RWPE2 (cell line): ENCODE measurements around the gene SUN2.
A peak's percentile ranks its signal among the peaks of the same experiment; 100 is the strongest.

Experiments
- ATAC-seq: fragments of 200-7000 bp; cut with Tn5 transposase; 3 replicates; pipeline ENCODE4 v1.9.1; 2021; ENCODE audit warnings: low read depth
- DNase-seq: peaks from one replicate; pipeline ENCODE4 v3.0.0-alpha.2; 2020; ENCODE audit warnings: low spot score
- H3K27ac ChIP-seq: fragments of 450-650 bp; 2 replicates; pipeline ENCODE4 v1.5.1; 2017; ENCODE audit warnings: mild to moderate bottlenecking; ENCODE audit not compliant: poor library complexity, severe bottlenecking
- H3K27me3 ChIP-seq: fragments of 250-450 bp; sonication (Bioruptor Pico); 2 replicates; pipeline ENCODE4 v1.5.1; 2021; ENCODE audit warnings: mild to moderate bottlenecking, moderate library complexity; ENCODE audit not compliant: insufficient read depth, poor library complexity, severe bottlenecking
- H3K36me3 ChIP-seq: fragments of 250-450 bp; sonication (Bioruptor Pico); 2 replicates; pipeline ENCODE4 v1.5.1; 2020; ENCODE audit warnings: low read depth, mild to moderate bottlenecking, moderate library complexity
- H3K4me1 ChIP-seq: fragments of 250-450 bp; sonication (Bioruptor Pico); 2 replicates; pipeline ENCODE4 v1.5.1; 2021; ENCODE audit warnings: mild to moderate bottlenecking, moderate library complexity; ENCODE audit not compliant: insufficient read depth, poor library complexity, severe bottlenecking
- H3K4me3 ChIP-seq: fragments of 250-450 bp; sonication (Bioruptor Pico); 2 replicates; pipeline ENCODE4 v1.5.1; 2021; ENCODE audit warnings: mild to moderate bottlenecking, moderate library complexity; ENCODE audit not compliant: severe bottlenecking
- H3K9me3 ChIP-seq: fragments of 250-450 bp; sonication (Bioruptor Pico); 2 replicates; pipeline ENCODE4 v1.5.1; 2021; ENCODE audit warnings: mild to moderate bottlenecking, moderate library complexity; ENCODE audit not compliant: severe bottlenecking
- TF ChIP-seq, protein P1 (sequence below): fragments of 450-650 bp; IDR thresholded peaks from one replicate; pipeline ENCODE4 v1.5.1; 2017; ENCODE audit warnings: mild to moderate bottlenecking, moderate library complexity; ENCODE audit not compliant: poor library complexity, severe bottlenecking

The SUN2 gene

DNA sequence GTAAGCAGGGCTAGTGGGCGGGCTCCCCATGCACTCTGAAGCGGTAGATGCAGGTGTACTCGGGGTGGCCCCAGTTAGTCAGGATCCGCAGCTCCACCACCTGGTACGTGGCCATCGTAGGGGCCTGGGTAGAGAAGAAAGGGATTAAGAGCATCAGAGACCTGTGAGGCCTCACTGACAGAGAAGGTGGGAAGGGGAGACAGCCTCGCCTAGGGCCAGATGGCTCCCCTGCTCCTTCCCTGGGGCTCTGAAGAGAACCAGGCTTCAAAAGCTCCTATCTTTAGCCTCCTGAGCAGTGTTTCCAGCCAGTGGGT is 19.6 kb downstream of the SUN2 start:
- Histone ChIP-seq H3K27ac (no peak overlapping the region), H3K27me3 (no peaks in the 10 kb centered on the region), H3K9me3 (no peaks in the 10 kb centered on the region), H3K36me3 (peaks cover 88% of the 10 kb centered on the region), H3K4me3 (no peak overlapping the region), H3K4me1 (no peaks in the 10 kb centered on the region)
- DNase-seq = no peak
- no peak for ATAC-seq
- TF ChIP-seq, protein P1, sequence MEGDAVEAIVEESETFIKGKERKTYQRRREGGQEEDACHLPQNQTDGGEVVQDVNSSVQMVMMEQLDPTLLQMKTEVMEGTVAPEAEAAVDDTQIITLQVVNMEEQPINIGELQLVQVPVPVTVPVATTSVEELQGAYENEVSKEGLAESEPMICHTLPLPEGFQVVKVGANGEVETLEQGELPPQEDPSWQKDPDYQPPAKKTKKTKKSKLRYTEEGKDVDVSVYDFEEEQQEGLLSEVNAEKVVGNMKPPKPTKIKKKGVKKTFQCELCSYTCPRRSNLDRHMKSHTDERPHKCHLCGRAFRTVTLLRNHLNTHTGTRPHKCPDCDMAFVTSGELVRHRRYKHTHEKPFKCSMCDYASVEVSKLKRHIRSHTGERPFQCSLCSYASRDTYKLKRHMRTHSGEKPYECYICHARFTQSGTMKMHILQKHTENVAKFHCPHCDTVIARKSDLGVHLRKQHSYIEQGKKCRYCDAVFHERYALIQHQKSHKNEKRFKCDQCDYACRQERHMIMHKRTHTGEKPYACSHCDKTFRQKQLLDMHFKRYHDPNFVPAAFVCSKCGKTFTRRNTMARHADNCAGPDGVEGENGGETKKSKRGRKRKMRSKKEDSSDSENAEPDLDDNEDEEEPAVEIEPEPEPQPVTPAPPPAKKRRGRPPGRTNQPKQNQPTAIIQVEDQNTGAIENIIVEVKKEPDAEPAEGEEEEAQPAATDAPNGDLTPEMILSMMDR = no peak

DNA sequence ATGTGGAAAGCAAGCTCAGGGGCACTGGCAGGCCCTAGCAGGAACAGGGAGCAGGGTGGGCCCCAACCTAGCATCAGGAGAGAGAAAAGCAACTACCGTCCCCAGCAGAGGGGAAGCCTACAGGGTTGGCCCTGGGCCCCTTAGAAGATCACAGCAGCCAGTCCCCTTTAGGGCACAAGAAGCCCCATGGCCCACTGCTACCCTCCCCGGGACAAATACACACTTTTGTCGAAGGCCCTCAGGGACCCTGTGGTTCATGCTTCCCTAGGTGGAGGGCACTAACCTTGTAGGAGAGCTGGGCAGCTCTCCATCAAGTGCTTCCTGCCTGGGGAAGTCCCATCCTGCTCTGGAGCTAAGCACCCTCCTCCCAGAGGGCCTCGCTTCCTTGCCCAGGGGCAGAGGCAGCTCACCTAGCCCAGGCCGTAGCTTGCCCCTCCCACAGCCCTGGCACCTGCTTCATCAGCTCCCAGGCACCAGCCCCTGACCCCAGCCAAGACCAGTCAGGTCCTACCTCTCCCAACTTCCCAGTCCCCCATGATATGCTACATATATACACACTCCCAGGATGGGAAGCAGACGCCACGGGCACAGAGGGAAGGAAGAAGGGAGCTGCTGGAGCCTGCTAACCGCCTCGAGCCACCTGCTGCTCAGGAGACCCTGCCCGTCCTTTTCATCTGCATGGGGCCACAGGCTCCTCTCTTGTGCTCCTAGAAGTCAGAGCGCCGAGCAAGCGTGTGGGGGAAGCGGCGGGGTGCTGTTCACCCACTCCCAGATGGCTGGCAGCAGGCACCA is 20.1 kb downstream of the SUN2 start:
- Histone ChIP-seq H3K36me3 (peaks cover 88% of the 10 kb centered on the region), H3K4me3 (no peak overlapping the region), H3K27me3 (no peaks in the 10 kb centered on the region), H3K4me1 (no peaks in the 10 kb centered on the region), H3K9me3 (no peaks in the 10 kb centered on the region), H3K27ac (no peak overlapping the region)
- TF ChIP-seq, protein P1 = no peak
- DNase-seq (no peak), ATAC-seq (peak; percentile 13; the same call in 1 of the 3 replicates)

DNA sequence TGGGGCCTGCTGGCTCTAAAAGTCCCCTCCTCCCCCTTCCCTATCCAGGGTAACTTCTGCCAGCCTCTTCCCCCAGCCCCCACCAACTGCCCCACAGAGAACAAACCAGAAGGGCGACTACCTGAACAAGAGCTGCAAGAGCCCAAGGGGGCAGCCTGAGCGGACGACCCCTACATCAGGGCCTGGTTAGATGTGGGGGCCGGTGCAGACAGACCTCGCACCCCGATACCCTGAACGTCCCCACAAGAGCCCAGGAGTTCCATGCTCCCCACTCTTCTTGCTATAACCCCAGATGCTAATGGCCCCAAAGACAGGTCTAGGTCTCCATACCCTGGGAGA is 20.7 kb downstream of the SUN2 start:
- Histone ChIP-seq H3K9me3 (no peaks in the 10 kb centered on the region), H3K4me3 (no peak overlapping the region), H3K27me3 (no peaks in the 10 kb centered on the region), H3K36me3 (peaks cover 88% of the 10 kb centered on the region), H3K27ac (no peak overlapping the region), H3K4me1 (no peaks in the 10 kb centered on the region)
- DNase-seq = no peak
- TF ChIP-seq, protein P1 = no peak
- no peak for ATAC-seq

DNA sequence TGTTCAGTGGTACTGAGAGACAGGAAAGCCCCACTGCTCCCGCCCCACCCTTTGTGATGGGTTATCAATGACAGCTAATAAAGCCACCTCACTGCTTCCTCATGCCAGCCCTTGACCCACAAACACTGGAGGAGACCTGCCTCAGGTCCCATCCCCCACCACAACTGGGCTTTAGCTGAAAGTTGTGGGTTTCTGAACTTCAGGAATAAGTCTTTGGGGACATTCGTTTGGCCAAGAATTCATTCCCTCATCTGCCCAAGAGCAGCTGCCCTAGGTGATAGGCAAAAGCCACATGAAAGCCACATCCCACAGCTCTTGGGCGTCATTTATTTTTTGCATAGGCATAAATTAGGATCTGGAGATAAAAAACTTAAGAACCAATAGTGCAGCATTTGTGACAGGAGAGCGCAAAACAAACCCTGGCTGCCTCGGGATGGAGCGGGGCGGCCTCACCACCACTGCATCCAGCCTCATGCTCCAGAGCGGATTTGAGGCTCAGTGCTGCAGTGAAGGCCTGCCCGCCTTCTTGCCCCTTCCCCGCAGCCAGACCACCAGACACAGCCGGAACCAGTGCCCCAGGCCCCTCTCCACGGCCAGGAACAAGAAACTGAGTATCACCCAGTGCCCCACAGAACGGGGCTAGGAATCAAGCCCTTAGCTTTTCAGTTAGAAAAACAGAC is 21.2 kb downstream of the SUN2 start:
- no peak overlapping the region for H3K27ac ChIP-seq
- peaks cover 86% of the 10 kb centered on the region for H3K36me3 ChIP-seq
- no peak for ATAC-seq

More for the DNA sequence above, 21.2 kb downstream of the SUN2 start:
- Histone ChIP-seq H3K4me3 (no peak overlapping the region), H3K27me3 (no peaks in the 10 kb centered on the region), H3K4me1 (no peaks in the 10 kb centered on the region), H3K9me3 (no peaks in the 10 kb centered on the region)
- TF ChIP-seq, protein P1 = no peak
- DNase-seq = no peak
